HG02840 (cell line): ENCODE data around the gene SH2D3C.

Experiments
- ATAC-seq: cut with Tn5 transposase; IDR thresholded peaks from one replicate; pipeline ENCODE4 v1.9.1; 2021; ENCODE audit warnings: mild to moderate bottlenecking, moderate library complexity, moderate number of reproducible peaks; ENCODE audit not compliant: unreplicated experiment, low FRiP score

Gene SH2D3C

DNA sequence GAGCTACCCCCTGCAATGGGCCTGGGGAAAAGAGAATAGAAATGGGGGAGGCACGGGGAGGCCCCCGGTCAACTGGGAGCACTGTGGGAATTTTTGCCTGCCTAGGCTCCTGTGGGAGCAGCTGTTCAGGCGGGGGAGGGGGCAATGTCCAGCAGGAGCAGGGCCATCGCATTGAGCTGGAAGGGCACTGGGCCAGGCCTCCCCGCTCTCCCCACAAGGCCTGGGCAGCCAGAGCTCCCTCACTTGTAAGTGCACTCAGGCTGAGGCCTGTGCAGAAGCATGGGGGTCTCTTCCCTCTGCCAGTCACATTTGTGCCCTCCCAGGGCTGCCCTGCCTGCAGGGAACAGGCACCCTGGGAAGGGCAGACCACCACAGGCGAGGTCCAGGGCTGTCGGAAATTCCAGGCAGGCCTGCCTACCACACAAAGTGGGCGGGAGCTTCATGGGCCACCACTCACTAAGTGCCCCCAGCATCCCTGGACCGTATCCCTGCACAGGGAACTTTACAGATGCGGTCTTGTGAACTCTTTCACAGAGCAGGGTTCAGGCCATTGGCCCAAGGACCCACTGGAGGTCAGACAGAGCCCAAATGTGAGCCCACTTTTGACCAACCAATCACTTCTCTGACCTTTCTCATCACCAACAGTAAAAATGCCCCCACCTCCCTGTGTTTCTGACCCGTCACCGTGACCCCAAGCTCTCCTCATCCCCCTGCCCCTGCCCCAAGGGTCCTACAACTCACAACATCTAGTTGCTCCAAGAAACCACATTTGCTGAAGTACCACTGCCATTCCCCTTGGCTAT is 72.7 kb downstream of the SH2D3C start:
- ATAC-seq = no peak

DNA sequence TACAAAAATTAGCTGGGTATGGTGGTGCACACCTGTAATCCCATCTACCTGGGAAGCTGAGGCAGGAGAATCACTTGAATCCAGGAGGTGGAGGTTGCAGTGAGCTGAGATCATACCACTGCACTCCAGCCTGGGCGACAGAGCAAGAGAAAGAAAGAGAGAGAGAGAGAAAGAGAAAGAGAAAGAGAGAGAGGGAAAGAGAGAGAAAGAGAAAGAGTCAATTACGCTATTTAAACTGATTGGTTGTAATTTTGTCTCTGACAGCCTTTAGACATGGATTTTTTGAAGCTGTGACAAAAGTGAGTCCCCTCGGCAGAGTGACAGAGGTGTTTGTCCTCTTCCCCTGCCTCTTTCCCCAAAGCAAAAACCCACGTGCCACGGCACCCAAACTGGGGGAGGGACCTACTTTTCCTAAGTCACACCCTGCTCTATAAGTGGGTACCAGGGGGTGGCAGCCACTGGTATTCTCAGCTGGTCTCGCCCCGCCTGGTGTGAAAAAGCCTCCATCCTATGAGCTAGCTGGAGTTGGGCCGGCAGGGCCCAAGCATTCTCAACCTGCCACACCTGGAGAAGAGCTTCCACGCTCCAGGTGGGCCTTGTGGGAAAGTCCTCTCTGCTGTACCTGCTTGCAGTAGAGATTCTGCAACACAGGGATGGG is 75.0 kb downstream of the SH2D3C start:
- no peak for ATAC-seq

DNA sequence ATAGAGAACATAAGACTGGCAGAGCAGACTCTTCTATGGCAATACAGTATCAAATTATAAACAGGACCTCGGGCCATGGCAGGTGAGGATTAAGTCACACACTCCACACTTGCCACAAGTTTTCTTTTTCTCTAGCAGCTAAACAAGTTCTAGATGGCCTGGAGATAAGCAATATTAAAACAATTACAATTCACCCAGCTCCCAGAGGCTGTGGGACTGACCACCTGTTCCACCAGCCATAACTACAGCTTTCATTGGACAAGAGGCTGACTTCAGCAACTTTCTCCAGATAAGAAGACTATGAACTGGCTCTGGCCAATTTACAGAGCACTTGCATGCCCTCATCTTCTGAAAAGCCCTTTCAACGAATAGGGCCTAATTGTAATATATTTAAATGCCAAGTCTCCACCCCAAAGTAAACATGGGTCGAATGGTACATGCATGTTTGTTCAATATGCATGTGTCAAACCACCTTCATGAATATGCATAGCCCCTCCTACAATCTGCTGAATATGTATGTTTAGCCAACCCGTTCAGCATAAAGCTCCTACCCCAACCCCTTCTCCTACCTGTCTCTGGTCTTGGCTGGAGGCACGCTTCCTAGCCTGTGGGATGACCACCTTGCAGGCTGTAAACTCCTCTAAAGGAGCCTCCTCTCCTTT is 77.7 kb downstream of the SH2D3C start:
- ATAC-seq = no peak

DNA sequence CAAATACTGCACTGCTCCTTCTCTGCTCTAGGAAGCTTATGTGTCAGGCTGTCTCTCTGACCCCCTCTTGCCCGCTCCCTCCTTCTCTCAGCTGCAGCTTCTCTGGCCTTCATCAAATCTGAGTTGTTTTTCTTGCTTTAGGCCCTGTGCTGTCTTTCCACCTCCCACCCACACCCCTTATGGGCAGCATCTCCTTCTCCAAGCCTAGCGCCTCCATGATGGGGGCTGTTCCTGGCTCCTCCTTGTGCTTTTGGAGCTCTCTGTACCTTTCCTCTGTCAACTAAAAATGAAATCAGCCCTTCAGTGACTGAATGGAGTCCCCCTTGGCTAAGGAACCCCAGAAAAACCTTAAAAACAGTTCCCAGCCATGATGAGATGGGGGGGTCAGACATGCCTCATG is 78.3 kb downstream of the SH2D3C start:
- ATAC-seq = no peak

DNA sequence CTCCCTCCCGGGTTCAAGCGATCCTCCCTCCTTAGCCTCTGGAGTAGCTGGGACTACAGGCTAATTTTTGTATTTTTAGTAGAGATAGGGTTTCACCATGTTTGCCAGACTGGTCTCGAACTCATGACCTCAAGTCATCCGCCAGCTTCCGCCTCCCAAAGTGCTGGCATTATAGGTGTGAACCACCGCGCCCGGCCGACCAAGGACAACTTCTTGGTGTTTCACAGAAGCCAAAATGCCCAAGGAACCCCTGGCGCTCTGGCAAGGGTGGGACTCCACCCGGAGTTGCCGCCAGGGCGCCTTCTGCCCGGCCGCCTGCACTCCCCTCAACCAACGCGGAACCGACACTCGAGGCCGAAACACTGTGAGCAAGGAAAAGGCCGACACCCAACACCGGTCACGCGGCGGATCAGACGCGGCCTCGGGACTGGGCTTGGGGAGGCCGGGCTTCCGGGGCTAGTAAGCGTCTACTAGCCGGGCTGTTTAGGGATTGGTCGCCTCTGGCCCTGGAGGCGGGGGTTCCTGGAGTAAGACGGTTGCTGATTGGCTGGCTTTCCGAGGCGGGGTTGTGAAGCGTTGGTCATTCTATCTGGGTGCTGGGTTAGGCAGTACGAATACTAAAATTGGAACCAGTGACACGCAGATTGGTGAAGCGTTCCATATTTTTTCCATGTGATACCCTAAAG is 79.3 kb downstream of the SH2D3C start:
- peak; percentile 65 for ATAC-seq

DNA sequence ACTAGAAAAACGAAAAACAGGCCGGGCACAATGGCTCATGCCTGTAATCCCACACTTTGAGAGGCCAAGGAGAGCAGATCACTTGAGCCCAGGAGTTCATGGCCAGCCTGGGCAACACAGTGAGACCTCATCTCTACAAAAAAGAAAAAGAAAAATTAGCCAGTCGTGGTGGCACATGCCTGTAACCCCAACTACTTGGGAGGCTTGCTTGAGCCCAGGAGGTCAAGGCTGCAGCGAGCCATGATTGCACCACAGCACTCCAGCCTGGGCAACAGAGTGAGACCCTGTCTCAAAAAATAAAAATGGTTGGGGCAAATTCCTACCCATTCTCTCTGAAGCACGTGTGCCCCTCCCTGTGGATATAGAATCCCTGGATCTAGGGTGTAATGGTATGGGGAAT is 80.1 kb downstream of the SH2D3C start:
- no peak for ATAC-seq

DNA sequence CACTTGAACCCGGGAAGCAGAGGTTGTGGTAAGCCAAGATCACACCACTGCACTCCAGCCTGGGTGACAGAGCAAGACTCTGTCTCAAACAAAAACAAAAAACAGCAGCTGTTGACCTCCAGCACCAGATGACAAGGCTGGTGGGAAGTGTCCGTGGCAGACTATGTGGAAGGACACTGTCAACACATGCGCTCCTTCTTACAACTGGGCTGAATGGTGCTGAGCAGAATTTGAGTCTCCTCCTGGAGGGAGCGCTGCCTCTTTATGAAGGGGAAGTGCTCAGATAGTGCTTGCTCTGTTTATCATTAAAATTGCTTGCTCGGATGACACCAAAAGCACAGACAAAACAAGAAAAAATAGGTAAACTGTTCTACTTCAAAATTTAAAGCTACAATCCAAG is 80.9 kb downstream of the SH2D3C start:
- ATAC-seq = no peak

DNA sequence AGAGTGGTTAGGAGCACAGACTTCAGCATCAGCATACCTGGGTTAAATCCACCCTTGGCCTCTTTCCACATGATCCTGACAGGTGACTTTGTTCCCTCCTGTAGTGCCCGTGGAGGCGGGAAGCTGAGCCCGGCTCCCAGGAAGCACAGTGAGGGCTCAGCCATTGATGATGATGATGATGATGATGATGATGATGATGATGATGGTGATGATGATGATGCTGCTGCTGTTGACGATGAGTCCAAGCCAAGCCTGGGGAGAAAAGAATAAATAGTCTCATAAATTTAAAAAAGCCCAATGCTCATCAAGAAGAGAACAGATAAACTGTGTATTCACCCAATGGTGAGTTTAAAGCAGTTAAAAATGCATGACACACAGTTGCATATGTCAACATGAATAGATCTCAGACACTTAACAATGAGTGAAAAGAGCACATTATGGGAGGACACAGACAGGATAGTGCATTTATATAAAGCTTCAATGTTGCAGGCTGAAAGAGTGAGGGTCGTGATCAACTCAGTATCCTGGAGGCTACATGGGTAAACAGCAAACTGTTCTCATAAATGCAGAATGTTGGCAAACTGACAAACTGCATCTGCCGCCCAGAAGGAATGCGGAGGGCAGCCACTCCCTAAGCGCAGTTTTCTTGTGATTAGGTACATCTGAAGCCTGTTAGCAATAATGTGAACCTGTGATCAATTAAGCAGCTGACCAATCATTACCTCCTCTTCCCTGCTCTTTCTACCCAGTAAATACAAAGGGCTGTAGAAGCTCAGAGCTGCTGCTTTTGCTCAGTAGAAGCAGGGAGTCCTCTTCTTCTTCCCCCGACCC is 83.4 kb downstream of the SH2D3C start:
- ATAC-seq = no peak

DNA sequence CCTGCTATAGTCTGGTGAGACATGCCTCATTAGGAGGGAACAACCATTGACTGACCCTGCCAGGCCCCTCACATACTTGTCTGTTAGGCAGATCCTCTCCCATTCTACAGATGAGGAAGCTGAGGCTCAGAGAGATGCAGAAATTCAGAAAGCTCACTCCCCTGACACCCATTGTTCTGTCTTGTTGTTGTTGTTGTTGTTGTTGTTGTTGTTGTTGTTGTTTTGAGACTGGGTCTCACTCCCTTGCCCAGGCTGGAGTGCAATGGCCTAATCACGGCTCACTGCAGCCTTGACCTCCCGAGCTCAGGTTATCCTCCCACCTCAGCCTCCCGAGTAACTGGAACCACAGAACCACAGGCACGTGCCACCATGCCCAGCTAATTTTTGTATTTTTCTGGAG is 84.8 kb downstream of the SH2D3C start:
- ATAC-seq = no peak

DNA sequence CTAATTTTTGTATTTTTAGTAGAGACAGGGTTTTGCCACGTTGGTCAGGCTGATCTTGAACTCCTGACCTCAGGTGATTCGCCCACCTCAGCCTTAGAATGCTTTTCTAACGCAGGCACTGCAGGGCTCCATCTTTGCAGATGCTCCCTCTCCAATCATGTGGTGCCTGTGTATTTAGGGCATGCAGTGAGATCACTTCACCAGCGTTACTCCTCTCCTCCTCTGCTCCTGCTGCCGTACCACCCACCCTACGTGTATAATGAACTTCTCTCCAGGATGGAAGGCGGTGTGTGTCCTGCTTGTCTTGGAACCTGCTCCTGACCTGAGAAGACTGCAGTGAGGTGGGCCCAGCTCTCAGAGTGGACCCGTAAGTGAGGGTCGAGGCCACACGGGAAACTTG is 85.3 kb downstream of the SH2D3C start:
- ATAC-seq = no peak

DNA sequence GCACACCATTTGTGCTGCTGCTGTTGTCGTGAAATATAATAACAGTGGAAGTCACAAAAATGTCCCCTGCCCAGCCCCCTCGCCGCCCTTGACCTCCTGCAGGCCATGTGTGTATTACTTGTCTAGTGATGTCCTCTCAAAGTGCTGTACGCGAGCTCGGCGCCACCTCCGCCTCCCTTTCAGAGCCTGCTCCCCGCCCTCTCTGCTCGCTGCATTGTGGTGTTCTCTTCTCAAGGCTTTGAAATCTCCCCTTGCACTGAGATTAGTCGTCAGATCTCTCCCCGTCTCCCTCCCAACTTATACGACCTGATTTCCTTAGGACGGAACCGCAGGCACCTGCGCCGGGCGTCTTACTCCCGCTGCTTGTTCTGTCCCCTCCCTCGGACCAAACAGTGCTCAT is 86.4 kb downstream of the SH2D3C start:
- ATAC-seq = no peak

DNA sequence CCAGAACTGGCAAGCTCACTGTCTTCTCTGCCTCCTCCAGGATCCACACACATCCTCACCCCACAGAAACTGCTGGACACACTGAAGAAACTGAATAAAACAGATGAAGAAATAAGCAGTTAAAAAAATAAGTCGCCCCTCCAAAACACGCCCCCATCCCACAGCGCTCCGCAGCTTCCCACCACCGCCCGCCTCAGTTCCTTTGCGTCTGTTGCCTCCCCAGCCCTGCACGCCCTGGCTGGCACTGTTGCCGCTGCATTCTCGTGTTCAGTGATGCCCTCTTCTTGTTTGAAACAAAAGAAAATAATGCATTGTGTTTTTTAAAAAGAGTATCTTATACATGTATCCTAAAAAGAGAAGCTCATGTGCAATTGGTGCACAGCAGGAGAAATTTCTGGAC is 87.7 kb downstream of the SH2D3C start:
- no peak for ATAC-seq

DNA sequence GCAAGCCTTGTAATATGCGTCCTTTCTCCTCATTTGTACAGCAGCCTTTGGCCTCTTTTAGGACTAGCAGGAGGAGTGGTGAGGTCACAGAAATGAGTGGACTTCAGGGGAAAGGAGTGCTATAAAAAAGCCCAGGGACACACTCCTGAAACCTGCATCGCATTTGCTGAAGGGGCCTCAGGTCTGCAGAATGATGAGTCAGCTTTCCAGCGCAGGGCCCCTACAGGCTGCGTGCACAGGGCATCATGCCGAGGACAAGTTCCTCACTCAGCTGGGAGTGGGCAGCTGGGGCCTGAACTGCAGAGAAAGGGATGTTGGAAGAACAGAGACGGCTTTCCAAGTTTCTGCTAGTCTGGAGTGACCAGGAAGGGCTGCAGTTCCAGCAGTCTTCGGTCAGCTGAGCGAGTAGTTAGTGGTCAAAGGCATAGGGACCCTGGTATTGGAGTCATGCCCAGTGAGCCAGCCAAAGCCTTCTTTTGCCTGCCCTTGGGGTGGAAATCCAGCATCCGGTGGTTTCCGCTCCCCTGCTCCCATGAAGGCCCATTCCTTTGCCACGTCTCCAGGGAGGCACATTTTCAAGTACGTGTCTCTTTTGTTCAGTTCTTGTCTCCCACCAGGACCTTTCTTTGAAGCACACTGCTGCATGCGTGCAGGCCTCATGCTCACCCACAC is 89.0 kb downstream of the SH2D3C start:
- ATAC-seq = no peak
